K562 (cell line): ENCODE data around the gene CHGA. TPM values are rescaled to one million over a fixed set of nuclear protein-coding genes. Genes with fewer than 3 reads are reported as not detected.

Experiments used
- CEBPG ChIP-seq, 3 experiments: fragments of 200-800 bp in 1 of 3; sonication (Bioruptor generic) in 1 of 3; sonication (generic) in 1 of 3; formaldehyde crosslinking in 1 of 3; IDR thresholded peaks in 2 of 3; conservative IDR thresholded peaks in 1 of 3; 2 replicates each; pipeline versions ENCODE4 v1.6.1 to v1.8.0; 2016 to 2022; ENCODE audit warnings: missing compliant biosample characterization in 2 of 3, missing genetic modification characterization in 2 of 3, mild to moderate bottlenecking in 1 of 3, missing genetic modification reagents in 1 of 3
- GABPB2 ChIP-seq: fragments of 250-450 bp; sonication (Bioruptor Pico); conservative IDR thresholded peaks from 2 replicates; pipeline ENCODE4 v1.5.1; 2021; ENCODE audit warnings: mild to moderate bottlenecking
- HBP1 ChIP-seq: fragments of 450-650 bp; formaldehyde crosslinking; IDR thresholded peaks from 2 replicates; pipeline ENCODE4 v1.4.0; 2022; ENCODE audit warnings: missing genetic modification characterization
- MED1 ChIP-seq: sonication (generic); formaldehyde crosslinking; IDR thresholded peaks from 2 replicates; pipeline ENCODE4 v1.8.1; 2023; ENCODE audit warnings: missing genetic modification reagents, borderline replicate concordance
- MLLT1 ChIP-seq, 2 experiments: fragments of 450-650 bp; IDR thresholded peaks; 2 replicates each; pipeline ENCODE4 v1.6.1; 2016
- SFPQ ChIP-seq: fragments of 200-400 bp; formaldehyde crosslinking; IDR thresholded peaks from 2 replicates; pipeline ENCODE4 v1.6.1; 2017; ENCODE audit warnings: mild to moderate bottlenecking, low read depth, low read length, moderate library complexity
- THRAP3 ChIP-seq: fragments of 450-650 bp; IDR thresholded peaks from 2 replicates; pipeline ENCODE4 v1.6.1; 2016; ENCODE audit warnings: mild to moderate bottlenecking, inconsistent platforms, borderline replicate concordance
- ZBTB40 ChIP-seq, 2 experiments: fragments of 450-650 bp in 1 of 2; sonication (generic) in 1 of 2; formaldehyde crosslinking in 1 of 2; IDR thresholded peaks; 2 replicates each; pipeline versions ENCODE4 v1.7.1 to v1.9.0; 2016 to 2022; ENCODE audit warnings: inconsistent platforms in 1 of 2, mild to moderate bottlenecking in 1 of 2, missing genetic modification reagents in 1 of 2
- ZNF280A ChIP-seq: fragments of 450-650 bp; IDR thresholded peaks from 2 replicates; pipeline ENCODE4 v1.6.1; 2018; ENCODE audit warnings: mild to moderate bottlenecking, low read depth; ENCODE audit not compliant: partially characterized antibody
- polyA plus RNA-seq, 8 experiments: library from polyadenylated mRNA; depleted of rRNA in 4 of 8; stranded (reverse) in 5 of 8; unstranded in 3 of 8; fragments of >200 nt; fragmentation: Nextera tagmentation in 2 of 8; fragmentation: Illumina TruSeq in 1 of 8; extraction: Ambion mirVana in 2 of 8; extraction: Trizol in 1 of 8; gene quantifications; 2 replicates each; pipeline versions ENCODE4 v1.2.1 to v1.2.3, GENCODE V29; 2011 to 2014; ENCODE audit warnings: inconsistent platforms in 1 of 8, missing spikeins in 1 of 8
- total RNA-seq, 7 experiments: library from RNA; depleted of rRNA in 6 of 7; stranded (reverse); fragments of >200 nt in 6 of 7; fragmentation: Illumina TruSeq in 2 of 7; extraction: Trizol in 2 of 7; gene quantifications; 2 replicates each; pipeline versions ENCODE4 v1.2.1 to v1.2.3, GENCODE V29; 2011 to 2021; ENCODE audit warnings: low replicate concordance in 1 of 7

Gene CHGA
- total and polyA plus RNA-seq, 9 of the 15 experiments (the other 6 are each of a cell fraction or from before 2014, with no cell fraction given), result not detected

- TF ChIP-seq ZBTB40 (IDR thresholded peaks at IDR 0.05), result no peak
- no peak for TF ChIP-seq ZBTB40 (CRISPR knock-in tag; IDR thresholded peaks at IDR 0.05)
- TF ChIP-seq MED1 (CRISPR knock-in tag), result no peak
- TF ChIP-seq SFPQ, result no peak
- TF ChIP-seq ZNF280A, result no peak
- no peak for TF ChIP-seq GABPB2
- no peak for TF ChIP-seq THRAP3
- TF ChIP-seq CEBPG (CRISPR knock-in tag; IDR thresholded peaks at IDR 0.05), result no peak
- no peak for TF ChIP-seq CEBPG (tag; conservative IDR thresholded peaks at IDR 0.05 in 1 of 2, IDR thresholded peaks at IDR 0.05 in 1 of 2)
- TF ChIP-seq HBP1 (CRISPR knock-in tag), result no peak
- TF ChIP-seq MLLT1 (IDR thresholded peaks at IDR 0.05), result no peak
Observed at GRCh38 chr14:92941531-92941930, 18.6 kb downstream of the CHGA start (continued).
